ENCODE results near the gene NIN.

DNA sequence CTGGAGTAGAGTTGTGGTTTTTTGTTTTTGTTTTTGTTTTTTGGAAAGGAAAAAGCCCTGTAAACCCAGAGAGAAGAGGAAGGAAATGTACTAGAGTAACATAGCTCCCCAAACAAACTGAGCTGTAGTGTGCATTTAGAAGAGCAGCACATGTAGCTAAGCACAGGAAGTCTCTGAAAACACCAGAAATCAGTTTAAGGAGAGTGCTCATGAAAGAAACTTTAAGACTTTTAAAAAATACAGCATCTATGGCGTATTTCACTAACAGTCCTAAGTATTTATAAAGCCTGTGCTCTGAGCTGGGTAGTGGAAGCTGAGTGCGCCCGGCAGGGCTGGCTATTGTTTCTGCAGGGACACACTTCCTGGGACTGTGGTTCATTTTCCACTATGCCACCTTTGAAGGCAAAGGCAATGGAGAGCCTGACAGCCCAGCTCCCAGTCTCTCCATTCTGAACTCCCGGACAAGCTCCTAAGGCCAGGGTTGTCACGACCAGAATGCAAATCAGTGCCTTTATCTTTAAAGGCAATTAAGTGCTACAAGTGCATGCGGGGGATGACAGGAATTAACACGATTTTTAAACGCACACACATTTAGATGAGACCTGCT, 45.4 kb downstream of the NIN start:
- TF ChIP-seq, protein P1, sequence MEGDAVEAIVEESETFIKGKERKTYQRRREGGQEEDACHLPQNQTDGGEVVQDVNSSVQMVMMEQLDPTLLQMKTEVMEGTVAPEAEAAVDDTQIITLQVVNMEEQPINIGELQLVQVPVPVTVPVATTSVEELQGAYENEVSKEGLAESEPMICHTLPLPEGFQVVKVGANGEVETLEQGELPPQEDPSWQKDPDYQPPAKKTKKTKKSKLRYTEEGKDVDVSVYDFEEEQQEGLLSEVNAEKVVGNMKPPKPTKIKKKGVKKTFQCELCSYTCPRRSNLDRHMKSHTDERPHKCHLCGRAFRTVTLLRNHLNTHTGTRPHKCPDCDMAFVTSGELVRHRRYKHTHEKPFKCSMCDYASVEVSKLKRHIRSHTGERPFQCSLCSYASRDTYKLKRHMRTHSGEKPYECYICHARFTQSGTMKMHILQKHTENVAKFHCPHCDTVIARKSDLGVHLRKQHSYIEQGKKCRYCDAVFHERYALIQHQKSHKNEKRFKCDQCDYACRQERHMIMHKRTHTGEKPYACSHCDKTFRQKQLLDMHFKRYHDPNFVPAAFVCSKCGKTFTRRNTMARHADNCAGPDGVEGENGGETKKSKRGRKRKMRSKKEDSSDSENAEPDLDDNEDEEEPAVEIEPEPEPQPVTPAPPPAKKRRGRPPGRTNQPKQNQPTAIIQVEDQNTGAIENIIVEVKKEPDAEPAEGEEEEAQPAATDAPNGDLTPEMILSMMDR (IDR thresholded peaks at IDR 0.05 in 4 of 5, conservative IDR thresholded peaks at IDR 0.05 in 1 of 5) = no peak
- no peak for TF ChIP-seq POLR2A (IDR thresholded peaks at IDR 0.05)
